22Rv1 (cell line): ENCODE data around the gene MGAT3.

Experiments used
- H3K27ac ChIP-seq: fragments of 450-650 bp; 2 replicates; pipeline ENCODE4 v1.5.1; 2017
- ZFX ChIP-seq: fragments of 450-650 bp; IDR thresholded peaks from 2 replicates; pipeline ENCODE4 v1.6.1; 2017; ENCODE audit warnings: antibody characterized with exemption, borderline replicate concordance
- TF ChIP-seq, protein P1 (sequence below): fragments of 450-650 bp; IDR thresholded peaks from 2 replicates; pipeline ENCODE4 v1.5.1; 2017; ENCODE audit warnings: mild to moderate bottlenecking

Gene MGAT3

DNA sequence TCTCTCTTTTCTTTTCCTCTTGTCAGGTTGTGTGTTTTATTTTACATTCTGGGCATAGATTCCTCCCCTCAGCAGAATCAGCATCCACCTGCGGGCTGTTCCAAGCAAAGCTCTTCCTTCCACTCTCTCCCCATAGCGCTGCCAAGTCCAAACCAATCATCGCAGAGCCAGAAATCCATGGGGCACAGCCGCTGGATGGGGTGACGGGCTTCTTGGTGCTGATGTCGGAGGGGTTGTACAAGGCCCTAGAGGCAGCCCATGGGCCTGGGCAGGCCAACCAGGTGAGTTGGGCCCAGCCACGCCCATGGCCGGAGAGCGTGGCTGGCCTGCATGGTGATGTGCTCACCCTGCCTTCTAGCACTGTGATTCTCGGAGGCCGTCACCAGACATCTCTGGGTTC is 35.1 kb upstream of the MGAT3 start:
- no peak for TF ChIP-seq ZFX
- H3K27ac ChIP-seq = no peak overlapping the region

DNA sequence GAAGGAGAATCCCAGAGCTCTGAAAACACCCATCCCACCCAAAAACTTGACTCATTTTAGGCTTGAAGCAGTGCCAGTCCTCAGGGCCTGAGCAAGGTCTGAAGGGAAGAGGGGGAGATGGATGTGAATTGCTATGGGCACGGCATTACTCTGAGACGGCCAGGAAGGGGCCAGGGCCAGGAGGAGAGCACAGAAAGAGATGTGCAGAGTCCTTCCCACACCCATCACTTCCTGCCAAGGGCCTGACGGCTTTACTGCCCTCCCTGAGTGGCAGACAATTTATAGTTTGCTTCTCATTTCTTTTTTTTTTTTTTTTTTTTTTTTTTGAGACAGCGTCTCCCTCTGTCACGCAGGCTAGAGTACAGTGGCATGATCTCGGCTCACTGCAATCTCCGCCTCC is 34.7 kb upstream of the MGAT3 start:
- TF ChIP-seq, protein P1, sequence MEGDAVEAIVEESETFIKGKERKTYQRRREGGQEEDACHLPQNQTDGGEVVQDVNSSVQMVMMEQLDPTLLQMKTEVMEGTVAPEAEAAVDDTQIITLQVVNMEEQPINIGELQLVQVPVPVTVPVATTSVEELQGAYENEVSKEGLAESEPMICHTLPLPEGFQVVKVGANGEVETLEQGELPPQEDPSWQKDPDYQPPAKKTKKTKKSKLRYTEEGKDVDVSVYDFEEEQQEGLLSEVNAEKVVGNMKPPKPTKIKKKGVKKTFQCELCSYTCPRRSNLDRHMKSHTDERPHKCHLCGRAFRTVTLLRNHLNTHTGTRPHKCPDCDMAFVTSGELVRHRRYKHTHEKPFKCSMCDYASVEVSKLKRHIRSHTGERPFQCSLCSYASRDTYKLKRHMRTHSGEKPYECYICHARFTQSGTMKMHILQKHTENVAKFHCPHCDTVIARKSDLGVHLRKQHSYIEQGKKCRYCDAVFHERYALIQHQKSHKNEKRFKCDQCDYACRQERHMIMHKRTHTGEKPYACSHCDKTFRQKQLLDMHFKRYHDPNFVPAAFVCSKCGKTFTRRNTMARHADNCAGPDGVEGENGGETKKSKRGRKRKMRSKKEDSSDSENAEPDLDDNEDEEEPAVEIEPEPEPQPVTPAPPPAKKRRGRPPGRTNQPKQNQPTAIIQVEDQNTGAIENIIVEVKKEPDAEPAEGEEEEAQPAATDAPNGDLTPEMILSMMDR = no peak
- TF ChIP-seq ZFX = no peak
- no peak overlapping the region for H3K27ac ChIP-seq

DNA sequence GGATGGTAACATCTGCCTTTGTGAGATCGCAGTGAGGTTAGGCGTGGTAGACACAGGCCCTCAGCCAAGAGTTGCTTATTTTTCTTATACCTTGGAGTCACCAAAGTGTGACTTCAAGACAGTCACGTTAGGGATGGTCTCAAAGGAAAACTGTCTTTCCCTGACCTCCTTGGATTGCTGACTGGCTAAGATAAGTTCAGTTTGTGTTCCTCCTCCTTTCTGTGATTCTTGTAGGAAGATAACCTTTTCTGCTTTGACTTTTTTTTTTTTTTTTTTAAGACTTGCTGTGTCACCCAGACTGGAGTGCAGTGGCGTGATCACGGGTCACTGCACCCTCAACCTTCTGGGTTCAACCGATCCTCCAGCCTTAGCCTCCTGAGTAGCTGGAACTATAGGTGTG is 34.1 kb upstream of the MGAT3 start:
- no peak for TF ChIP-seq ZFX
- TF ChIP-seq, protein P1 = no peak
- H3K27ac ChIP-seq = no peak overlapping the region

DNA sequence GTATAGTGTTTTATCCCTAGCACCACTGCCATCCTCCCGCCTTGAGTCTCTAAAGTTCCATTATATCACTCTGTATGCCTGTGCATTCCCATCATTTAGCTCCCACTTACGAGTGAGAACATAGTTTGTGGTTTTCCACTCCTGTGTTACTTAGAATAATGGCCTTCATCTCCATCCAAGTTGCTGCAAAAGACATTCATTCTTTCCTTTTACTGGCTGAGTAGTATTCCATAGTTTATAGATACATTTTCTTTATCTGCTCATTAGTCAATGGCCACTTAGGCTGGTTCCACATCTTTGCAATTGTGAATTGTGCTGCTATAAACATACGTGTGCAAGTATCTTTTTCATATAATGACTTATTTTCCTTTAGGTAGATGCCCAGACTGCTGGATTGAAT is 32.8 kb upstream of the MGAT3 start:
- no peak overlapping the region for H3K27ac ChIP-seq
- no peak for TF ChIP-seq ZFX
- TF ChIP-seq, protein P1 = no peak

DNA sequence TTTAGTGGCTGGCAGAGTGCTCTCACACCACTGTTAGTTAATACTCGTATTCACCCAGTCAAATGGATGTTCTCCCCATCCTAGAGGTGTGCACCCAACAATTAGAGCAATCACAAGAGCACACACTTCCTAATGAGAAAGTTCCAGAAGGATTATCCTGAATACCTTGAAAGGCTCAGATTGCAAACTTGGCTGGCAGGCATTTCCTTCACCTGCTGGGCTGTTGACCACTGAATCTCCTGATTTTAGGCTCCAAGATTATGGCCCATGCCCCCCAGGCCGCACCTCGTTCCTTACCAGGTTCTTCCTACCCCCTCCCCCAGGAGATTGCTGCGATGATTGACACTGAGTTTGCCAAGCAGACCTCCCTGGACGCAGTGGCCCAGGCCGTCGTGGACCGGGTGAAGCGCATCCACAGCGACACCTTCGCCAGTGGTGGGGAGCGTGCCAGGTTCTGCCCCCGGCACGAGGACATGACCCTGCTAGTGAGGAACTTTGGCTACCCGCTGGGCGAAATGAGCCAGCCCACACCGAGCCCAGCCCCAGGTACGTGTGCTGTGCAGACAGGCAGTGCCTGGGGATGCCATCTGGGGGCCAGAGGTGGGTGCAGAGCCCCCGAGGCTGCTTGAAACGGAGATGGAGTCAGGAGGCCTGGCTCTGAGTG is 30.3 kb upstream of the MGAT3 start:
- TF ChIP-seq, protein P1 = no peak
- TF ChIP-seq ZFX = no peak
- H3K27ac ChIP-seq = no peak overlapping the region

DNA sequence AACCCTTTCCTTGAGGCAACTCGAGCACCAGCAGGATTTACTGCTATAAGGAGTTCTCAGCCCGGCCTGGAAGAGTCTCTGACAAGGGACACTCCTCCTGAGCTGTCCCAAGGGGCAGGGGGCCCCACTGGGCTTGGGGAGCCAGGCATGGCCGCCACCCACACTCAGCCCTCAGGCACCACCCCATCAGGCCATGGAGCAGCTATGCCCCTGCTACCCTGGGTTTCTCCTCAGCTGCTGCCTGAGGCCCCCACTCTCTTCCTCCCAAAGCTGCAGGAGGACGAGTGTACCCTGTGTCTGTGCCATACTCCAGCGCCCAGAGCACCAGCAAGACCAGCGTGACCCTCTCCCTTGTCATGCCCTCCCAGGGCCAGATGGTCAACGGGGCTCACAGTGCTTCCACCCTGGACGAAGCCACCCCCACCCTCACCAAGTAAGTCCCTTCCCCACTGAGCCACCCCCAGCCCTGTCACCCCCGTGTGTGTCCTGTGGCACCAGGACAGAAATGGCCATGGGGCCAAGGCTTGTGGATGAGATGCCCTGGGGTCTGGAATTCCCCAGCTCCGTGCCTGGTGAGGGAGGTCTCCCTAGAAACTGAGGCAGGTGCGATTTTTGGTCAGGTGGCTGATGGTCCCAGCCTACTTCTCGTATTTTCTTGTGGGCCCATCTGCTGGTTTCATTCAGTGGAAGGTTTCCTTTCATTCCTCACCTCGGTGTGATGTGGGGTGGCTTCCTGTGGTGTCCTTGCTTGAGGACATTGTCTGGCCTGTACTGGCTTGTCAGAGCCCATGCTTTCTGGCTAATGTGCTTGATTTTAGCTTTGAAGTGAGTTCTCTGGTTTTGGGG is 28.8 kb upstream of the MGAT3 start:
- no peak overlapping the region for H3K27ac ChIP-seq

DNA sequence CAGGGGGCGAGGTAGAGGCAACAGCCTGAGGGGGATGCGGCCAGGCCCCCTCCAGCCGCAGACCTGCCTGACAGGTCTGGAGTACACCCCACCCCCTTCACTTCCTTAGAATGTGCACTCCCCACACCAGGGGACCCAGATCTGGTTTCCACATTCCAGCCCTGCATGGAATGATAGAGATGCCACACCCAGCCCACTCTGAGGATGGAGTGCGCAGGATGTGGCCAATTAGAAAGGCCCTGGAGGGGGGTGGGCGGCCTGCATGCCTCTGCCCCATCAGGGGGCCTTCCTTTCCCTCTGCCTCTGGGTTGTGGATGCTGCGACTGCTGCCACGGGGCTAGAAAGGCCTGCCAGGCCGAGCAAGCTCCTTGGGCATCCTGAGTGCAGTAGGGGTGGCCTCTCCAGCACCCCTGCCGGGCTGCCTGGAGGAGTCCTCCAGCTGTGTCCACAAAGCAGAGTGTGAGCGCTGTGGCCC is 28.2 kb upstream of the MGAT3 start:
- no peak overlapping the region for H3K27ac ChIP-seq
- TF ChIP-seq, protein P1 = no peak
- no peak for TF ChIP-seq ZFX

More for the DNA sequence above, 28.8 kb upstream of the MGAT3 start:
- TF ChIP-seq ZFX = no peak
- TF ChIP-seq, protein P1 = no peak
